IPS-18a (cell line): ENCODE results near the gene ZC3H10.

Source experiments
- H3K27ac ChIP-seq: one replicate; pipeline ENCODE4 v1.5.1; 2013; ENCODE audit warnings: low read length
- H3K27me3 ChIP-seq: one replicate; pipeline ENCODE4 v1.6.1; 2013; ENCODE audit warnings: mild to moderate bottlenecking, low read length; ENCODE audit not compliant: control insufficient read depth, insufficient read depth
- H3K36me3 ChIP-seq: one replicate; pipeline ENCODE4 v1.6.1; 2013; ENCODE audit warnings: low read depth, low read length; ENCODE audit not compliant: control insufficient read depth
- H3K4me1 ChIP-seq: one replicate; pipeline ENCODE4 v1.6.1; 2013; ENCODE audit warnings: low read depth, low read length; ENCODE audit not compliant: control insufficient read depth
- H3K4me3 ChIP-seq: one replicate; pipeline ENCODE4 v1.5.1; 2013; ENCODE audit warnings: low read length
- H3K9ac ChIP-seq: one replicate; pipeline ENCODE4 v1.6.1; 2013; ENCODE audit warnings: mild to moderate bottlenecking, low read length, moderate library complexity
- H3K9me3 ChIP-seq: one replicate; pipeline ENCODE4 v1.6.1; 2013; ENCODE audit warnings: low read depth, low read length; ENCODE audit not compliant: control insufficient read depth

The ZC3H10 gene

DNA sequence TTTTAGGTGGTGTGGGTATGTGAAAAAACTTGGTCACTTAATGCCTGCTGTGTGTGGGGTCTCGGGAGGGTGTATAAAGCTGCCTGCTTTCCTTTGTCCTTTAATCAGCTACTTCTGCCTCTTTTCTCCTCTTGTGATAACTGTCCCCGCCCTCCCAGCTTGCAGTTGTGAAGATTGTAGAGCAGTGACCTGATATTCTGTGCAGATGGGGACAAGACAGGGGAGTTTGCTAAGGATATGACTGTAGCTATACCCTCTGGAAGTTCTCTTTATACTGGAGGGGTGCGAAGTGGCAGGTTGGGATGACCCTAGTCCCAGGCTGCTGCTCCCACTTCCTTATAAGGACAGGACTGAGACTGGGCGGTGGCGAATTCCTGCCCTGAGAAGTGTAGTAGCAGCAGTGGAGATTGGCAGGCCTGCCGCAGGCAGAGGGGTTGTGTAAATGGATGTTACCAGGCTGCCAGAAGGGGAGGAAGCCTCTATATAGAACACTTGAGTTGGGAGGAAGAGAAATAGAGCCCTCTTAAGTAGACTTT, 40.9 kb downstream of the ZC3H10 start:
- Histone ChIP-seq H3K9me3 (no peaks in the 10 kb centered on the region), H3K27me3 (no peaks in the 10 kb centered on the region), H3K36me3 (peaks cover 56% of the 10 kb centered on the region), H3K27ac (peak overlapping the region; percentile 72), H3K4me1 (peaks cover 26% of the 10 kb centered on the region), H3K4me3 (peak overlapping the region; percentile 69), H3K9ac (peak overlapping the region; percentile 87)

DNA sequence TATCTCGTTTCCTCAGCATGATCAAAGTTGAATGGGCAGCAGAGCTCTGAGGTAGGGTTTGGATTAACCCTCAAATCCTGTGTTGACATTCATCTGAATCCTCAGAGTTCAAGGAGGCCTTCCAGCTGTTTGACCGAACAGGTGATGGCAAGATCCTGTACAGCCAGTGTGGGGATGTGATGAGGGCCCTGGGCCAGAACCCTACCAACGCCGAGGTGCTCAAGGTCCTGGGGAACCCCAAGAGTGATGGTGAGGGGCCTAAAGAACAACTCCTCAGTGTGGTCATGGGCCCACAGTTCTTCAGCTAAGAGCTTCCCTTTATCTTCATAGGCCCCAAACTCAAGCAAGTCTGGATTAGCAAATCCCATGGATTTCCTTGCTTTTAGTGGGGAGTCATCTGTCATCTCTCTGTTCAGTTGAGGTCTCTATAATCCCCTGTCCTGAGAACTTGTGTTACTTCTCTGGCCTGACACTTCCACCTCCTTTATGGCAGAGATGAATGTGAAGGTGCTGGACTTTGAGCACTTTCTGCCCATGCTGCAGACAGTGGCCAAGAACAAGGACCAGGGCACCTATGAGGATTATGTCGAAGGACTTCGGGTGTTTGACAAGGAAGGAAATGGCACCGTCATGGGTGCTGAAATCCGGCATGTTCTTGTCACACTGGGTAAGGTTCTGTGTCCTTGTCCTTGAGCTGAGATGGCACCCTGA, 41.6 kb downstream of the ZC3H10 start:
- Histone ChIP-seq H3K9me3 (no peaks in the 10 kb centered on the region), H3K4me1 (peaks cover 26% of the 10 kb centered on the region), H3K27ac (peak overlapping the region; percentile 72), H3K9ac (peak overlapping the region; percentile 87), H3K36me3 (peaks cover 62% of the 10 kb centered on the region), H3K4me3 (peak overlapping the region; percentile 69), H3K27me3 (no peaks in the 10 kb centered on the region)

DNA sequence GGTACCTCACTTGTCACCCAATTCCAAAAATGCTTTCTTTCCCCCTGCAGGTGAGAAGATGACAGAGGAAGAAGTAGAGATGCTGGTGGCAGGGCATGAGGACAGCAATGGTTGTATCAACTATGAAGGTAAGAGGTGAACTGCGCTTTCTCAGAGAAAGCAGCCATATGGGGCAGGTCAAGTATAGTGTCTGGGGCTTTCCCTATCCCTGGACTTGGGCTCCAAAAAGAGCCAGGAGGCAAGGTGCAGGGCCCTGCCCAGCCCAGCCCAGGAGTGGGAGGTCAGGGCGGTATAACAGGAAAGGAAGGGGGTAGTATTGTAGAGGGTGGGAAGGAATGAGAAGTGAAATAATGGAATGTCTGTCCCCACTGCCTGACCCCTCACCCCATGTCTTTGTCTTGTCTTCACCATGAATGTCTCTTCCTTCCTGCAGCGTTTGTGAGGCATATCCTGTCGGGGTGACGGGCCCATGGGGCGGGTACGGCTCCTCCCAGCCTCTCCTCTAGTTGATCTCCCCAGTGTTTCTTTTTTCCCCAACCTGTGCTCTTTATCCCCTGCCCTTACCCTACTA, 42.2 kb downstream of the ZC3H10 start:
- H3K9ac ChIP-seq, result peak overlapping the region; percentile 87
- H3K36me3 ChIP-seq, result peaks cover 60% of the 10 kb centered on the region
- H3K9me3 ChIP-seq, result no peaks in the 10 kb centered on the region
- H3K4me1 ChIP-seq, result peaks cover 26% of the 10 kb centered on the region
- peak overlapping the region; percentile 69 for H3K4me3 ChIP-seq
- H3K27me3 ChIP-seq, result no peaks in the 10 kb centered on the region
- no peak overlapping the region for H3K27ac ChIP-seq

DNA sequence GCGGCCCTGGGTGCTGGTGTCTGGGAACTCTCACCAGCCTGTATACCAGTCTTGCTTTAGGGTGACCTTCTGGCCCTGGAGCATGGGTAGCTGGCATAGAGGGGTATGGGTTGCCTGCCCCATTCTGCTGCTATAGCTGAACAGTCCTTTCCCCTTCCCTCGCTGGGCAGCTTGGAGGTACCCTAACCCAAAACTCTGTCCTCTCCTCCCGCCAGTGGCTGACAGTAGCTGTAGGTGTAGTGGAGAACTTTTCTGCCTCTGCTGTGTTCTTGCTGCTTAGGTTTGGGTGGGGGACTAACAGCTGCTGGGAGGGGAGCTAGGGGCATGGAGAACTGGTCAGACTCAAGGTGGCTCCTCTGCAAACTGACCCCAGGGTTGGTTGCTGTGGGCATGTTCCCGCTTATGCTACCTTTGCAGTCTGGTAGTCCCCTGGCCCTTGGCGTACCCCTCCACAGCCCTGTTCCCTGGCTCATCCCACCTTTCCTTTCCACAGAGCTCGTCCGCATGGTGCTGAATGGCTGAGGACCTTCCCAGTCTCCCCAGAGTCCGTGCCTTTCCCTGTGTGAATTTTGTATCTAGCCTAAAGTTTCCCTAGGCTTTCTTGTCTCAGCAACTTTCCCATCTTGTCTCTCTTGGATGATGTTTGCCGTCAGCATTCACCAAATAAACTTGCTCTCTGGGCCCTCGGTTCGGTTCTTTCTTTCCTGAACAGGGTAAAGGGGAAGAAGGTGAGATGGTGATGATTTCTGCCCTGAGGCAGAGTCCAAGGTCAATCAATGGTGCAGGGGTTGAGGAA, 43.0 kb downstream of the ZC3H10 start:
- no peaks in the 10 kb centered on the region for H3K9me3 ChIP-seq
- H3K4me1 ChIP-seq, result peaks cover 26% of the 10 kb centered on the region
- peak overlapping the region; percentile 87 for H3K9ac ChIP-seq
- peak overlapping the region; percentile 69 for H3K4me3 ChIP-seq
- H3K27ac ChIP-seq, result no peak overlapping the region
- H3K27me3 ChIP-seq, result no peaks in the 10 kb centered on the region
- peaks cover 62% of the 10 kb centered on the region for H3K36me3 ChIP-seq

- H3K9me3 ChIP-seq, result no peaks in the 10 kb centered on the region
- no peak overlapping the region for H3K4me3 ChIP-seq
- H3K9ac ChIP-seq, result no peak overlapping the region
- no peaks in the 10 kb centered on the region for H3K27me3 ChIP-seq
- peaks cover 67% of the 10 kb centered on the region for H3K36me3 ChIP-seq
- H3K27ac ChIP-seq, result no peak overlapping the region
- H3K4me1 ChIP-seq, result peaks cover 26% of the 10 kb centered on the region
These were observed 43.8 kb downstream of the ZC3H10 start for GRCh38 chr12:56161690-56162351.

DNA sequence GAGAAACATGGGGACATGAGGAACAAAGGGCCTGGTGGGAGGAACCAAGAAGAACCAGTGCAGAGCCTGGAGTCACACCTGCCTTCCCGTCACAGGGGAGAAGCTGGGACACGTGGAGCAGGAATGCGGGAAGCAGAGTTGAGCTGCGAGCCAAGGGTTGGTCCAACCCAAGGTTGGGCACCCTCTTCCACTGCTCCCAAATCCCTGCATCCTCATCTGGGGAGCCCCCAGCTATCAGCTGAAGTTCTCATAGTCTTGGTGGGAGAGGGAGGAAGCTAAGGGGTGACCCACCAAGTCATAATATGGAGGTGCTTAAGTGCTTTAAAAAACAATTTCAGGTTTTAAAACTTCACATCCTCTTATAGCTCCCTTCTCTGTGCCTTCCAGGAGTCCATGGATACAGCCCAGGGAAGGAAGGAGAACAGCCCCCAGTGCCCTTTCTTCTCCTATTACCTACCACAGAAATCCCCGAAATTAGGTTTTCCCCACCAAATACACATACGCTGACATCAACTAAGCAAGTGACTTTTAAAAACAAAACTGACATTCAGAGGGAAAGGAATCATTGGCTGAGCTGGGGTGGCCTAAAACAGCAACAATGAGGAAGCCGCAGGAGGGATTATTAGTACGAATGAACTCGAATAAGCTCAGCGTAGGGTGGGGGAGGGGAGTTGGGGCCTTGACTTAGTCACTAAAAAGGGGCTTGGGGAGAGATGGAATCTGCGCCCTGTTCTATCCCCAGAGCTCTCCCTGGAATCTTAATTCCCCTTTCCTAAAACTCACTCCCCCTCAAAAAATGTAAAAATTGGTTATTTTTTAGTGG, 44.6 kb downstream of the ZC3H10 start:
- no peaks in the 10 kb centered on the region for H3K9me3 ChIP-seq
- peaks cover 26% of the 10 kb centered on the region for H3K4me1 ChIP-seq
- H3K4me3 ChIP-seq, result no peak overlapping the region
- peaks cover 72% of the 10 kb centered on the region for H3K36me3 ChIP-seq
- no peak overlapping the region for H3K9ac ChIP-seq
- no peak overlapping the region for H3K27ac ChIP-seq
- no peaks in the 10 kb centered on the region for H3K27me3 ChIP-seq

DNA sequence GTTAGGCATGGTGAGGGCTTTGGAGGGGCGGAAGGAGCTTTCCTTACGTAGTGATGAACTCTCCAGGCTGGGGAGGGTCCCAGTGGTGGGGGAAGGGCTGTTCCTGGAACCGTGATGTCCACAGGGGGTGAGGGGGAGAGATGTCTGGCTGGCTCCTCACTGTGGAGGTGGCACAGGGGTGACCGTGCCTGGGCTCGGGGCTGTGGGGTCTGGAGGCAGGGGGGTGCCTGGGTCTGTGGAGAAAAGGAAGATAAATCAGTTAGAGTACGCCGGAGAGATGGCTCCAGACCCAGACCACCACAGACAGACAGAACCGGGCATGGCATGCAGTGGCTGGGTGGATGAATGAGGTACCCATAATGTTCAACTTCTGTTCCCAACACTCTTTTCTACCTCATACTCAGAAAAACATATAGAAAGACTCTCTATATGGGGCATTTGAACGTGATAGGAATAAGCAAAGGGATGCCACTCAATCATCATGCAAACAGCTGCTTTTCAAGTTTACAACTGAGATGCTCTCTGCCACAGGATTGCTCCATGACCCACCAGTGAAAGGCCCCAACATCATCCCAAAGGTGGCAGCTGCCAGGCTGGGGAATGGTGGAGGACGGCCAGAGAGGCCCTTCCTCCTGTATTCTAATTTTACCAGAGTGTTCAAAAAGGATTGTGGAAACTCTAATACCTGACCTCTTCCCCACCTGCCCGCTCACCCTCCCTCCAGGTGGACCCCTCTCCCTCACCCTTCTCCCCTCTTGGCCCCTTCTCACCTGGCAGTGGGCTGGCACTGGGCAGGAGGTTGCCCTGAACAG, 45.7 kb downstream of the ZC3H10 start:
- H3K36me3 ChIP-seq, result peaks cover 82% of the 10 kb centered on the region
- no peak overlapping the region for H3K27ac ChIP-seq
- H3K27me3 ChIP-seq, result no peaks in the 10 kb centered on the region
- H3K4me1 ChIP-seq, result peaks cover 26% of the 10 kb centered on the region
- no peak overlapping the region for H3K9ac ChIP-seq
- no peaks in the 10 kb centered on the region for H3K9me3 ChIP-seq
- H3K4me3 ChIP-seq, result no peak overlapping the region

- Histone ChIP-seq H3K4me1 (peaks cover 25% of the 10 kb centered on the region), H3K27ac (no peak overlapping the region), H3K9me3 (no peaks in the 10 kb centered on the region), H3K4me3 (no peak overlapping the region), H3K27me3 (no peaks in the 10 kb centered on the region), H3K9ac (no peak overlapping the region), H3K36me3 (peaks cover 85% of the 10 kb centered on the region)
These were observed 46.3 kb downstream of the ZC3H10 start for GRCh38 chr12:56164345-56164729.

DNA sequence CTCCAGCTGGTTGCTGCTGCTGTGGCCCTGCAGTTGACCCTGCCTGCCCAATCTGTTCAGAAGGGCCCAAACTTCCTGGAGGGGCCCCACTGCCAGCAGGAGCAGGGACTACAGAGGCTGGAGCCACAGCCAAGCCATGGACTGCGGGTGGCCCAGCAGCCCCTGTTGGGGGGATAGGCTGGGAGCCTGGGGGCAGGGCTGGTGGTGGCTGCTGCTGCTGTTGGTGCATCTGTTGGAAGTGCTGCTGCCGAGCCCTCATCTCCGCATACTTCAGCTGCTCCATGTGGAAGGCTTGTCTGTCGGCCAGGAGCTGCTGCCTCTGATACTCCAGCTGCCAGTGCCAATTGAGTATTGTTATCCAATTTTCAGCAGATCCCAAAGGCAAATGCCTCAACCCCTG, 47.3 kb downstream of the ZC3H10 start:
- Histone ChIP-seq H3K4me3 (no peak overlapping the region), H3K27me3 (no peaks in the 10 kb centered on the region), H3K9me3 (no peaks in the 10 kb centered on the region), H3K36me3 (peaks cover 85% of the 10 kb centered on the region), H3K4me1 (peaks cover 15% of the 10 kb centered on the region), H3K27ac (no peak overlapping the region), H3K9ac (no peak overlapping the region)

- H3K27me3 ChIP-seq, result no peaks in the 10 kb centered on the region
- H3K4me1 ChIP-seq, result no peaks in the 10 kb centered on the region
- H3K9me3 ChIP-seq, result no peaks in the 10 kb centered on the region
- H3K4me3 ChIP-seq, result no peak overlapping the region
- no peak overlapping the region for H3K9ac ChIP-seq
- peaks cover 86% of the 10 kb centered on the region for H3K36me3 ChIP-seq
- H3K27ac ChIP-seq, result no peak overlapping the region
These were observed 51.2 kb downstream of the ZC3H10 start for GRCh38 chr12:56169229-56169759.
